Measurements from ENCODE around the gene MNAT1. TPM values are rescaled to one million over a fixed set of nuclear protein-coding genes. Genes with fewer than 3 reads are reported as not detected.

Gene MNAT1
- total and polyA plus RNA-seq, 2 experiments from 2014 or later: 51.6 to 85.0 TPM

- TF ChIP-seq ZNF462 (CRISPR knock-in tag; IDR thresholded peaks at IDR 0.05) (no peak), ETS1 (IDR thresholded peaks at IDR 0.05) (no peak), POLR2AphosphoS5 (IDR thresholded peaks at IDR 0.05; ENCODE audit: low read depth) (no peak), EZH2phosphoT487 (IDR thresholded peaks at IDR 0.05; ENCODE audit: unreplicated experiment) (no peak)
These were observed 104.0 kb downstream of the MNAT1 start (continued) for GRCh38 chr14:60838601-60839000.

GRCh38 chr14:60839057-60839456 is 104.5 kb downstream of the MNAT1 start:
- no peak for ATAC-seq
- peaks cover 29% of the 10 kb centered on the region for H3K36me3 Mint-ChIP-seq (ENCODE audit: low read depth)
- H3K79me2 ChIP-seq (replicated peaks; ENCODE audit: insufficient read depth): no peaks in the 10 kb centered on the region
- TF ChIP-seq ZNF114 (CRISPR knock-in tag; IDR thresholded peaks at IDR 0.05): no peak
- no peak for TF ChIP-seq EZH2phosphoT487 (IDR thresholded peaks at IDR 0.05; ENCODE audit: unreplicated experiment)
- no peak for TF ChIP-seq NANOG (IDR thresholded peaks at IDR 0.05; ENCODE audit: borderline replicate concordance)
- no peak for TF ChIP-seq EZH2 (IDR thresholded peaks at IDR 0.05; ENCODE audit: low read depth, unreplicated experiment)
- no peak for TF ChIP-seq STAT1 (IDR thresholded peaks at IDR 0.05; ENCODE audit: unreplicated experiment)
- no peak for TF ChIP-seq CREB1 (CRISPR knock-in tag; IDR thresholded peaks at IDR 0.05; ENCODE audit: low read depth)
- no peak for TF ChIP-seq ETS1 (IDR thresholded peaks at IDR 0.05)
- TF ChIP-seq, protein P1, sequence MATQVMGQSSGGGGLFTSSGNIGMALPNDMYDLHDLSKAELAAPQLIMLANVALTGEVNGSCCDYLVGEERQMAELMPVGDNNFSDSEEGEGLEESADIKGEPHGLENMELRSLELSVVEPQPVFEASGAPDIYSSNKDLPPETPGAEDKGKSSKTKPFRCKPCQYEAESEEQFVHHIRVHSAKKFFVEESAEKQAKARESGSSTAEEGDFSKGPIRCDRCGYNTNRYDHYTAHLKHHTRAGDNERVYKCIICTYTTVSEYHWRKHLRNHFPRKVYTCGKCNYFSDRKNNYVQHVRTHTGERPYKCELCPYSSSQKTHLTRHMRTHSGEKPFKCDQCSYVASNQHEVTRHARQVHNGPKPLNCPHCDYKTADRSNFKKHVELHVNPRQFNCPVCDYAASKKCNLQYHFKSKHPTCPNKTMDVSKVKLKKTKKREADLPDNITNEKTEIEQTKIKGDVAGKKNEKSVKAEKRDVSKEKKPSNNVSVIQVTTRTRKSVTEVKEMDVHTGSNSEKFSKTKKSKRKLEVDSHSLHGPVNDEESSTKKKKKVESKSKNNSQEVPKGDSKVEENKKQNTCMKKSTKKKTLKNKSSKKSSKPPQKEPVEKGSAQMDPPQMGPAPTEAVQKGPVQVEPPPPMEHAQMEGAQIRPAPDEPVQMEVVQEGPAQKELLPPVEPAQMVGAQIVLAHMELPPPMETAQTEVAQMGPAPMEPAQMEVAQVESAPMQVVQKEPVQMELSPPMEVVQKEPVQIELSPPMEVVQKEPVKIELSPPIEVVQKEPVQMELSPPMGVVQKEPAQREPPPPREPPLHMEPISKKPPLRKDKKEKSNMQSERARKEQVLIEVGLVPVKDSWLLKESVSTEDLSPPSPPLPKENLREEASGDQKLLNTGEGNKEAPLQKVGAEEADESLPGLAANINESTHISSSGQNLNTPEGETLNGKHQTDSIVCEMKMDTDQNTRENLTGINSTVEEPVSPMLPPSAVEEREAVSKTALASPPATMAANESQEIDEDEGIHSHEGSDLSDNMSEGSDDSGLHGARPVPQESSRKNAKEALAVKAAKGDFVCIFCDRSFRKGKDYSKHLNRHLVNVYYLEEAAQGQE (IDR thresholded peaks at IDR 0.05; ENCODE audit: unreplicated experiment): no peak
- TF ChIP-seq, protein P2, sequence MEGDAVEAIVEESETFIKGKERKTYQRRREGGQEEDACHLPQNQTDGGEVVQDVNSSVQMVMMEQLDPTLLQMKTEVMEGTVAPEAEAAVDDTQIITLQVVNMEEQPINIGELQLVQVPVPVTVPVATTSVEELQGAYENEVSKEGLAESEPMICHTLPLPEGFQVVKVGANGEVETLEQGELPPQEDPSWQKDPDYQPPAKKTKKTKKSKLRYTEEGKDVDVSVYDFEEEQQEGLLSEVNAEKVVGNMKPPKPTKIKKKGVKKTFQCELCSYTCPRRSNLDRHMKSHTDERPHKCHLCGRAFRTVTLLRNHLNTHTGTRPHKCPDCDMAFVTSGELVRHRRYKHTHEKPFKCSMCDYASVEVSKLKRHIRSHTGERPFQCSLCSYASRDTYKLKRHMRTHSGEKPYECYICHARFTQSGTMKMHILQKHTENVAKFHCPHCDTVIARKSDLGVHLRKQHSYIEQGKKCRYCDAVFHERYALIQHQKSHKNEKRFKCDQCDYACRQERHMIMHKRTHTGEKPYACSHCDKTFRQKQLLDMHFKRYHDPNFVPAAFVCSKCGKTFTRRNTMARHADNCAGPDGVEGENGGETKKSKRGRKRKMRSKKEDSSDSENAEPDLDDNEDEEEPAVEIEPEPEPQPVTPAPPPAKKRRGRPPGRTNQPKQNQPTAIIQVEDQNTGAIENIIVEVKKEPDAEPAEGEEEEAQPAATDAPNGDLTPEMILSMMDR (conservative IDR thresholded peaks at IDR 0.05; ENCODE audit: low read depth in 2 of 2): no peak

More at GRCh38 chr14:60839057-60839456, 104.5 kb downstream of the MNAT1 start:
- no peak overlapping the region for H2AFZ ChIP-seq
- Mint-ChIP-seq H3K9me3 (no peaks in the 10 kb centered on the region; the same call in 2 of the 3 replicates), H3K27me3 (ENCODE audit: insufficient read depth, low read depth, poor library complexity) (peaks cover 5% of the 10 kb centered on the region), H3K27ac (no peak overlapping the region), H3K4me3 (no peak overlapping the region), H3K4me1 (no peaks in the 10 kb centered on the region)
- H3F3A ChIP-seq (replicated peaks; ENCODE audit: low read depth): no peaks in the 10 kb centered on the region
- no peak overlapping the region for H3K4me3 ChIP-seq
- no peaks in the 10 kb centered on the region for H3K4me1 ChIP-seq (ENCODE audit: insufficient read depth)
- no peak overlapping the region for H3K27ac ChIP-seq (ENCODE audit: low read depth)
- no peaks in the 10 kb centered on the region for H3K27me3 ChIP-seq (ENCODE audit: insufficient read depth)
- no peaks in the 10 kb centered on the region for H3K9me2 ChIP-seq (ENCODE audit: insufficient read depth)
- no peaks in the 10 kb centered on the region for H3K36me3 ChIP-seq (ENCODE audit: insufficient read depth)
- DNase-seq (ENCODE audit: low spot score): no peak
- no peaks in the 10 kb centered on the region for H4K20me1 ChIP-seq (replicated peaks; ENCODE audit: insufficient read depth)
- no peak overlapping the region for H3K4me2 ChIP-seq
